ENCODE results near the gene MLANA.

DNA sequence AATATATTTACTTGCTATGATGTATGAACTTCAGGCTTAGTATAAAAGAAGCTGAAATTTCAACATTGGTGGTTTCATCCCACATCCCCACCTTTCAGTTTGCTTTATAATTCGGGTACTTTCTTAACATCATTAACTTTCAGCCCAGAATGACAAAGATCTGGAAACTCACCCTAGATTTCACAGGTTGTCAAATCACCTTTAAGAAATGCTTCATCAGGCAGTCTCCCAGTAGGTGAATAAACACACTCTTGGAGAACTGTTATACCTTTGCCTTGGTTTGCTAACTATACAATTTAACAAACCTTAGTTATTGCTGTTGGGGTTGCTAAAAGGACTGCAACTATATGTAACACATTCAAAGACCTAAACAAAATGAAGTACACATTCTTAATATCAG lies 54.4 kb downstream of the MLANA start:
- TF ChIP-seq, protein P1, sequence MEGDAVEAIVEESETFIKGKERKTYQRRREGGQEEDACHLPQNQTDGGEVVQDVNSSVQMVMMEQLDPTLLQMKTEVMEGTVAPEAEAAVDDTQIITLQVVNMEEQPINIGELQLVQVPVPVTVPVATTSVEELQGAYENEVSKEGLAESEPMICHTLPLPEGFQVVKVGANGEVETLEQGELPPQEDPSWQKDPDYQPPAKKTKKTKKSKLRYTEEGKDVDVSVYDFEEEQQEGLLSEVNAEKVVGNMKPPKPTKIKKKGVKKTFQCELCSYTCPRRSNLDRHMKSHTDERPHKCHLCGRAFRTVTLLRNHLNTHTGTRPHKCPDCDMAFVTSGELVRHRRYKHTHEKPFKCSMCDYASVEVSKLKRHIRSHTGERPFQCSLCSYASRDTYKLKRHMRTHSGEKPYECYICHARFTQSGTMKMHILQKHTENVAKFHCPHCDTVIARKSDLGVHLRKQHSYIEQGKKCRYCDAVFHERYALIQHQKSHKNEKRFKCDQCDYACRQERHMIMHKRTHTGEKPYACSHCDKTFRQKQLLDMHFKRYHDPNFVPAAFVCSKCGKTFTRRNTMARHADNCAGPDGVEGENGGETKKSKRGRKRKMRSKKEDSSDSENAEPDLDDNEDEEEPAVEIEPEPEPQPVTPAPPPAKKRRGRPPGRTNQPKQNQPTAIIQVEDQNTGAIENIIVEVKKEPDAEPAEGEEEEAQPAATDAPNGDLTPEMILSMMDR (IDR thresholded peaks at IDR 0.05; ENCODE audit: insufficient read depth, low read depth, low read length) = no peak
- TF ChIP-seq EZH2 (IDR thresholded peaks at IDR 0.05; ENCODE audit: insufficient read depth, low read length) = no peak

All from astrocyte (in vitro differentiated cells and primary cell).